Thoracic aorta endothelial cell (primary cell): ENCODE results near the gene SEC16A. TPM values are rescaled to one million over a fixed set of nuclear protein-coding genes. Genes with fewer than 3 reads are reported as not detected.

Experiments
- small RNA-seq: library from RNA; depleted of rRNA; stranded (forward); fragments of <200 nt; gene quantifications from one replicate; pipeline ENCODE3, GENCODE V24; 2012
- total RNA-seq: library from RNA; depleted of rRNA; stranded (reverse); fragments of >200 nt; gene quantifications from 2 replicates; pipeline ENCODE4 v1.2.3, GENCODE V29; 2012

The SEC16A gene
- 56.5 and 57.2 TPM in 2 replicates for total RNA-seq

DNA sequence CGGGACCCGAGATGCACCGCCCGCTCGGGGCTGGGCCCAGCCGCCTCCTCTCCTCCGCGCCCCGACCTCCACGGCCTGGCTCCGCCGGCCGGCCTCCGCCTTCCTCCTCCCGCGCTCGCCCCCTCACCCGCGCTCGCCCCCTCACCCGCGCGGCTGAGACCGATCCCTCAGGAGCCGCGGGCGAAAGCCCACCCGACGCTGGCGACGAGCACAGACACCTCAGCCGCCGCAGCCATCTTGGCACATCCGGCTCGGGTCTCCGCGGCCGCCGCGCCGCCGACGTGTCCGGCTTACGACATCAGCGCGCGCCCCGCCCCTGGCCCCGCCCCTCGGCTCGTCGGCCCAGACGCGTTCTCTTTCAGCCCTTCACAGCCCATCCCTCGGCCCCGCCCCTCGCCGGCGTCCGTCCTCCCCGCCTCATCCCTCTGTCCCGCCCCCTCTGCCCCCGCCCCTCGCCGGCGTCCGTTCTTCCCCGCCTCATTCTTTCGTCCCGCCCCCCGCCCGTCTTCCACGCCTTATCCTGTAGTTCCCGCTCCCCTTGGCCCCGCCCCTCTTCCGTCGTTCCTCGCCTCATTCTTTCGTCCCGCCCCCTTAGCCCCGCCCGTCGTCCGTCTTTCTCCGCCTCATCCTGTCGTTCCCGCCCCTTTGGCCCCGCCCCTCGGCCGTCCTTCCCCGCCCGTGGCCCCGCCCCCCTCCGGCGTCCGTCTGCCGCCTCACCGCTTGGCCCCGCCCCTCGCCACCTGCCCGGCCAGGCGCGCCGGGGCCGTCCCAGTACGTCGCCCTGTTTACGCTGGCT is at the start of gene SEC16A:
TSS of gene SEC16A (minus strand) at position 248 of the 796 bp plus-strand sequence. CDS start 5,425 bp downstream, outside the sequence.

GRCh38 chr9:136439481-136440408 is 43.1 kb downstream of the SEC16A start, which contains the start of gene INPP5E:
Gene INPP5E, minus strand, starts transcription at chr9:136439845. Its CDS starts 426 bp downstream, at chr9:136439419.

DNA sequence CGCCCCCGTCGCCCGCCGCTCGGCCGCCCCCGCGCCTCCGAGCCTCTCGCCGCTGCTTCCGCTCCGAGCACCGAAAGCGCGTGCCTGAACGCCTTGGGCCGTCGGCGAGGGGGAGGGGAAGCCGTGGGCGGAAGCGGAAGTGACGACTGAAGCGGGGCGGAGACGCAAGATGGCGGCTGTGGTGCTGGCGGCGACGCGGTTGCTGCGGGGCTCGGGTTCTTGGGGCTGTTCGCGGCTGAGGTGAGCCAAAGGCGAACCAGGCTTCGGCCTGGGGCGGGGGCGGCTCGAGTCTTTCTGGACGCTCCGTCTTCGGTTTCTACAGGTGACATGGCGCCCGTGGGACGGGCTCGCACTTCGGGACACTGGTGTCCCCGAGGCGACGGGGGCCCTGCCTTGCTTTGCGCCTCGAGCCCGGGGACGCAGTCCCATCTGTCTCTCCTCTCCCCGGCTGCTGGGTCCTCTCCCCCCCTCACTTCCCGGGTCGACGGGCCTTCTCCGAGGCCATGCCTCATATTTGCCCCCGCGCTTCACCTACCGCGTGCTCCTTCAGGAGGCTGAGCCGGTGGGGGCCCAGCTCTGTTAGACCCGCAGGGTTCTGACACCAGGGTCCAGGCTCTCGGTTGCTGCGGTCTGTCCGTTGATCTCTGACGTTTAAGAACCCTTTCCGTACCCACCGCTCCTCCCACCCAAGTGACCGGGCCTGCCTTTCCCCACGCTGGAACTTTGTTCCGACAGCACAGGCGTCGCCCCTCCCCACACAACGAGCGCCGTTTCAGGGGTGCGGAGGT is 72.1 kb downstream of the SEC16A start, which contains the start of the genes ENTR1 and PMPCA:
TSS of gene ENTR1 (minus strand) at position 115 of the 788 bp plus-strand sequence. CDS start 217 bp downstream, outside the sequence.
TSS of gene PMPCA (plus strand) at position 159 of the 788 bp plus-strand sequence. CDS start at position 170, 11 bp downstream.

GRCh38 chr9:136400038-136400834 is 82.6 kb downstream of the SEC16A start, which contains the start of gene SNAPC4:
Gene SNAPC4, minus strand, starts transcription at chr9:136400170. Its CDS starts 1,742 bp downstream, at chr9:136398428.

Small RNAs within 50 kb of the gene (small RNA-seq; reads per million reads assigned to genes)
- 0.28 reads per million for gene MIR4673

Other genes starting within 250 kb of the SEC16A start
- 14.4 and 23.5 TPM in 2 replicates for gene QSOX2, start 237.2 kb downstream of the SEC16A start, total RNA-seq
- not detected in 2 replicates for gene CCDC187, start 178.9 kb downstream of the SEC16A start, total RNA-seq
- 22.3 and 29.4 TPM in 2 replicates for gene GPSM1, start 155.5 kb downstream of the SEC16A start, total RNA-seq
- gene DNLZ, start 119.3 kb downstream of the SEC16A start, total RNA-seq, result 6.3 and 7.8 TPM in 2 replicates
- gene CARD9, start 109.4 kb downstream of the SEC16A start, total RNA-seq, result 0.40 and 0.57 TPM in 2 replicates
- gene SNAPC4, start 82.9 kb downstream of the SEC16A start, total RNA-seq, result 16.8 and 18.4 TPM in 2 replicates
- 37.5 and 42.8 TPM in 2 replicates for gene ENTR1, start 72.4 kb downstream of the SEC16A start, total RNA-seq
- gene PMPCA, start 72.4 kb downstream of the SEC16A start, total RNA-seq, result 62.0 and 75.5 TPM in 2 replicates
- gene INPP5E, start 43.2 kb downstream of the SEC16A start, total RNA-seq, result 10.1 and 13.7 TPM in 2 replicates
- 116 and 138 TPM in 2 replicates for gene NOTCH1, start 63.0 kb upstream of the SEC16A start, total RNA-seq
- 400 and 489 TPM in 2 replicates for gene EGFL7, start 179.9 kb upstream of the SEC16A start, total RNA-seq
- 29.1 and 43.1 TPM in 2 replicates for gene AGPAT2, start 204.4 kb upstream of the SEC16A start, total RNA-seq
- 121 and 158 TPM in 2 replicates for gene DIPK1B, start 229.5 kb upstream of the SEC16A start, total RNA-seq